Tibial nerve (tissue), 4 donors: ENCODE results near the gene SSH3. TPM values are rescaled to one million over a fixed set of nuclear protein-coding genes. Genes with fewer than 3 reads are reported as not detected.
A peak's percentile ranks its signal among the peaks of the same experiment; 100 is the strongest.

Source experiments
- DNase-seq, 2 donors: peaks; one replicate each; pipeline ENCODE4 v3.0.0-alpha.2; 2019; ENCODE audit warnings: low spot score in 2 of 2
- H3K27ac ChIP-seq, 4 donors: fragments of 200-600 bp; sonication (generic) in 3 of 4; one replicate each; pipeline ENCODE4 v1.5.1; 2017 to 2019; ENCODE audit warnings: mild to moderate bottlenecking in 1 of 4
- H3K27me3 ChIP-seq, 2 donors: fragments of 200-600 bp; sonication (generic) in 1 of 2; one replicate each; pipeline versions ENCODE4 v1.5.1 to v1.6.0; 2017 to 2019
- H3K36me3 ChIP-seq, 3 donors: fragments of 200-600 bp; sonication (generic); one replicate each; pipeline ENCODE4 v1.5.1; 2018 to 2019
- H3K4me1 ChIP-seq, 4 donors: fragments of 200-600 bp; sonication (generic) in 3 of 4; one replicate each; pipeline ENCODE4 v1.5.1; 2017 to 2019
- H3K4me3 ChIP-seq, 4 donors: fragments of 200-600 bp; sonication (generic) in 3 of 4; one replicate each; pipeline ENCODE4 v1.5.1; 2017 to 2019; ENCODE audit warnings: mild to moderate bottlenecking in 1 of 4, moderate library complexity in 1 of 4
- H3K9me3 ChIP-seq, 4 donors: fragments of 200-600 bp; sonication (generic) in 3 of 4; one replicate each; pipeline ENCODE4 v1.5.1; 2017 to 2019
- EP300 ChIP-seq, 2 donors: sonication (generic); formaldehyde crosslinking; IDR thresholded peaks; one replicate each; pipeline ENCODE4 v1.6.1; 2017; ENCODE audit warnings: antibody characterized with exemption in 2 of 2, mild to moderate bottlenecking in 1 of 2
- POLR2A ChIP-seq, 2 donors: fragments of 450-650 bp; IDR thresholded peaks; one replicate each; pipeline ENCODE4 v1.6.1; 2017; ENCODE audit warnings: antibody characterized with exemption in 2 of 2, mild to moderate bottlenecking in 2 of 2, moderate library complexity in 2 of 2
- WGBS, 2 donors: methylation state at CpG; one replicate each; pipeline ENCODE4 v1.1.5; 2018; 5-methylcytosine and 5-hydroxymethylcytosine counted together
- total RNA-seq, 4 donors: library from RNA; depleted of rRNA; stranded (reverse); fragments of >200 nt; gene quantifications; one replicate each; pipeline ENCODE4 v1.1.0, GENCODE V29; 2016
- TF ChIP-seq, protein P1 (sequence below), 5 experiments: fragments of 200-600 bp in 3 of 5; fragments of 450-650 bp in 2 of 5; sonication (generic) in 3 of 5; IDR thresholded peaks; one replicate each; pipeline ENCODE4 v1.5.1; 2016 to 2019; ENCODE audit warnings: antibody characterized with exemption in 5 of 5, mild to moderate bottlenecking in 3 of 5, moderate library complexity in 2 of 5

SSH3 gene
- total RNA-seq, 4 donors from 2014 or later = 28.5 to 51.6 (median 43.1) TPM

GRCh38 chr11:67269401-67270255 is 33.7 kb upstream of the SSH3 start:
- 10 to 11% methylated on average over 9 to 15 of the region's 15 CpGs for WGBS, 2 donors
- Histone ChIP-seq H3K4me3 (peak overlapping the region in 3 of 4 donors; percentile 13 to 99 (median 39)), H3K9me3 (no peaks in the 10 kb centered on the region), H3K27ac (peak overlapping the region; percentile 9 to 98 (median 94)), H3K27me3 (no peaks in the 10 kb centered on the region), H3K4me1 (peaks cover 5 to 84% (median 74%) of the 10 kb centered on the region in 4 donors), H3K36me3 (peaks cover 0 to 10% (median 4%) of the 10 kb centered on the region in 3 donors)
- TF ChIP-seq EP300 (IDR thresholded peaks at IDR 0.05) (no peak), POLR2A (IDR thresholded peaks at IDR 0.05) (no peak)
- TF ChIP-seq, protein P1, sequence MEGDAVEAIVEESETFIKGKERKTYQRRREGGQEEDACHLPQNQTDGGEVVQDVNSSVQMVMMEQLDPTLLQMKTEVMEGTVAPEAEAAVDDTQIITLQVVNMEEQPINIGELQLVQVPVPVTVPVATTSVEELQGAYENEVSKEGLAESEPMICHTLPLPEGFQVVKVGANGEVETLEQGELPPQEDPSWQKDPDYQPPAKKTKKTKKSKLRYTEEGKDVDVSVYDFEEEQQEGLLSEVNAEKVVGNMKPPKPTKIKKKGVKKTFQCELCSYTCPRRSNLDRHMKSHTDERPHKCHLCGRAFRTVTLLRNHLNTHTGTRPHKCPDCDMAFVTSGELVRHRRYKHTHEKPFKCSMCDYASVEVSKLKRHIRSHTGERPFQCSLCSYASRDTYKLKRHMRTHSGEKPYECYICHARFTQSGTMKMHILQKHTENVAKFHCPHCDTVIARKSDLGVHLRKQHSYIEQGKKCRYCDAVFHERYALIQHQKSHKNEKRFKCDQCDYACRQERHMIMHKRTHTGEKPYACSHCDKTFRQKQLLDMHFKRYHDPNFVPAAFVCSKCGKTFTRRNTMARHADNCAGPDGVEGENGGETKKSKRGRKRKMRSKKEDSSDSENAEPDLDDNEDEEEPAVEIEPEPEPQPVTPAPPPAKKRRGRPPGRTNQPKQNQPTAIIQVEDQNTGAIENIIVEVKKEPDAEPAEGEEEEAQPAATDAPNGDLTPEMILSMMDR (IDR thresholded peaks at IDR 0.05) = no peak
- no peak for DNase-seq

- DNase-seq = no peak
- no peaks in the 10 kb centered on the region for H3K9me3 ChIP-seq
- 30 to 32% methylated on average over 27 to 28 of the region's 28 CpGs for WGBS, 2 donors
- H3K27ac ChIP-seq = peak overlapping the region; percentile 9 to 98 (median 94)
- no peaks in the 10 kb centered on the region for H3K27me3 ChIP-seq
- TF ChIP-seq, protein P1 (IDR thresholded peaks at IDR 0.05) = no peak
- TF ChIP-seq EP300 (IDR thresholded peaks at IDR 0.05) (peak in 1 of 2 donors; percentile 21), POLR2A (IDR thresholded peaks at IDR 0.05) (no peak)
- peaks cover 0 to 10% (median 4%) of the 10 kb centered on the region in 3 donors for H3K36me3 ChIP-seq
- peak overlapping the region in 3 of 4 donors; percentile 13 to 99 (median 39) for H3K4me3 ChIP-seq
- peaks cover 5 to 91% (median 83%) of the 10 kb centered on the region in 4 donors for H3K4me1 ChIP-seq
Measured at GRCh38 chr11:67270256-67271204, 32.8 kb upstream of the SSH3 start.

- H3K27me3 ChIP-seq = no peaks in the 10 kb centered on the region
- 49 to 66% methylated on average over 5 of the region's 5 CpGs for WGBS, 2 donors
- H3K4me1 ChIP-seq = peaks cover 5 to 91% (median 87%) of the 10 kb centered on the region in 4 donors
- H3K4me3 ChIP-seq = peak overlapping the region in 2 of 4 donors; percentile 39 to 99
- peak overlapping the region in 3 of 4 donors; percentile 90 to 98 (median 96) for H3K27ac ChIP-seq
- peaks cover 0 to 10% (median 4%) of the 10 kb centered on the region in 3 donors for H3K36me3 ChIP-seq
- TF ChIP-seq POLR2A (IDR thresholded peaks at IDR 0.05) (no peak), EP300 (IDR thresholded peaks at IDR 0.05) (no peak)
- TF ChIP-seq, protein P1 (IDR thresholded peaks at IDR 0.05) = no peak
- H3K9me3 ChIP-seq = no peaks in the 10 kb centered on the region
- DNase-seq = no peak
Measured at GRCh38 chr11:67271205-67271540, 32.2 kb upstream of the SSH3 start.

GRCh38 chr11:67271541-67272284 is 31.6 kb upstream of the SSH3 start:
- H3K4me1 ChIP-seq = peaks cover 5 to 97% (median 92%) of the 10 kb centered on the region in 4 donors
- H3K9me3 ChIP-seq = no peaks in the 10 kb centered on the region
- peak in 1 of 2 donors; percentile 15 for DNase-seq
- H3K27ac ChIP-seq = peak overlapping the region in 3 of 4 donors; percentile 90 to 98 (median 96)
- 60 to 68% methylated on average over 14 to 19 of the region's 19 CpGs for WGBS, 2 donors
- no peaks in the 10 kb centered on the region for H3K27me3 ChIP-seq
- TF ChIP-seq POLR2A (IDR thresholded peaks at IDR 0.05) (no peak), EP300 (IDR thresholded peaks at IDR 0.05) (no peak)
- TF ChIP-seq, protein P1 (IDR thresholded peaks at IDR 0.05) = no peak
- H3K4me3 ChIP-seq = no peak overlapping the region
- H3K36me3 ChIP-seq = peaks cover 0 to 10% (median 4%) of the 10 kb centered on the region in 3 donors
